Sigmoid colon (tissue), 4 donors: Measurements from ENCODE around the gene RPS3.

Experiments used
- EP300 ChIP-seq, 4 donors: sonication (generic); formaldehyde crosslinking; IDR thresholded peaks; one replicate each; pipeline ENCODE4 v1.6.1; 2017; ENCODE audit warnings: antibody characterized with exemption in 4 of 4
- POLR2A ChIP-seq, 2 donors: fragments of 450-650 bp; IDR thresholded peaks; one replicate each; pipeline ENCODE4 v1.6.1; 2016; ENCODE audit warnings: antibody characterized with exemption in 2 of 2, mild to moderate bottlenecking in 2 of 2, moderate library complexity in 2 of 2
- TF ChIP-seq, protein P1 (sequence below), 4 experiments: fragments of 450-650 bp in 3 of 4; fragments of 200-600 bp in 1 of 4; IDR thresholded peaks; one replicate each; pipeline ENCODE4 v1.5.1; 2016 to 2019; ENCODE audit warnings: antibody characterized with exemption in 4 of 4, mild to moderate bottlenecking in 3 of 4, moderate library complexity in 2 of 4

DNA sequence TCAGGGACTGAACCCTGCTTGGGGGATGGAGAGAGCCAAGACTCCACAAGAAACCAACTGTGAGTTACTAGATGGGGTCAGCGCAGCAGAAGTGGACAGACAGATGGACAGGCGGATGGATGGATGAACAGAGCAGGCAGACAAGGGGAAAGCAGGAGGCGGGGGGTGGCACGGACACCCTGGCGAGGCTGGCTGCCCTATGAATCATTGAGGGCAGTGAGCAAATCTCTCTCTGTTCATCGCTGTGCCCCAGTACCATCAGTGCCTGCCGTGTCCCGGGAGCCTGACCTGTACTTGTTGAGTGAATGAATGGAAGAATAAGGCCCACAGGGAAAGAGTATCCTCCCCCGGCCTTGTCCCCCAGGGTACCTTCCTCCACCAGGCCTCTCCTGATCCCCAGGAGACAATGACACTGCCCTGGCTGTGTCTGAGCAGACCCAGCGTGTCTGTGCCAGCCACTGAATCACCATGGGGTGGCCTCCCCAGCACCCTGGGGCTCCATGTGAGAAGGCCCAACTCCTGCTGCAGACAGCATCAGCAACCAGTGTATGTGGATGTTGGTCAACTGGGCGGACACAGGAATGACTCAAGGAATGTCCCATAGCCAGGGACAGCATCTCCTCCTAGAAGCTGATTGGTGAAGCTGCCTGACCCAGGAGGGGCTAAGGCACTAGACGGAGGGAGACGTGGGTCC lies 38.8 kb downstream of the RPS3 start:
- TF ChIP-seq, protein P1, sequence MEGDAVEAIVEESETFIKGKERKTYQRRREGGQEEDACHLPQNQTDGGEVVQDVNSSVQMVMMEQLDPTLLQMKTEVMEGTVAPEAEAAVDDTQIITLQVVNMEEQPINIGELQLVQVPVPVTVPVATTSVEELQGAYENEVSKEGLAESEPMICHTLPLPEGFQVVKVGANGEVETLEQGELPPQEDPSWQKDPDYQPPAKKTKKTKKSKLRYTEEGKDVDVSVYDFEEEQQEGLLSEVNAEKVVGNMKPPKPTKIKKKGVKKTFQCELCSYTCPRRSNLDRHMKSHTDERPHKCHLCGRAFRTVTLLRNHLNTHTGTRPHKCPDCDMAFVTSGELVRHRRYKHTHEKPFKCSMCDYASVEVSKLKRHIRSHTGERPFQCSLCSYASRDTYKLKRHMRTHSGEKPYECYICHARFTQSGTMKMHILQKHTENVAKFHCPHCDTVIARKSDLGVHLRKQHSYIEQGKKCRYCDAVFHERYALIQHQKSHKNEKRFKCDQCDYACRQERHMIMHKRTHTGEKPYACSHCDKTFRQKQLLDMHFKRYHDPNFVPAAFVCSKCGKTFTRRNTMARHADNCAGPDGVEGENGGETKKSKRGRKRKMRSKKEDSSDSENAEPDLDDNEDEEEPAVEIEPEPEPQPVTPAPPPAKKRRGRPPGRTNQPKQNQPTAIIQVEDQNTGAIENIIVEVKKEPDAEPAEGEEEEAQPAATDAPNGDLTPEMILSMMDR (IDR thresholded peaks at IDR 0.05): no peak
- TF ChIP-seq EP300 (IDR thresholded peaks at IDR 0.05) (no peak), POLR2A (IDR thresholded peaks at IDR 0.05) (no peak)
